Measurements from ENCODE around the gene HEMGN.
A peak's percentile ranks its signal among the peaks of the same experiment; 100 is the strongest.

The HEMGN gene

GRCh38 chr9:97930972-97931371 is 7.0 kb downstream of the HEMGN start:
- peak overlapping the region; percentile 39; the same call in 1 of the 2 replicates for H2AFZ ChIP-seq (ENCODE audit: low read length)
- no peak overlapping the region for H3K9ac ChIP-seq (ENCODE audit: low read length)
- H3K4me2 ChIP-seq (ENCODE audit: low read depth, low read length) = peak overlapping the region; percentile 76
- TF ChIP-seq CTCF (IDR thresholded peaks at IDR 0.05; ENCODE audit: low read length) (no peak), EZH2 (optimal IDR thresholded peaks at IDR 0.05; ENCODE audit: low read depth, low read length) (no peak), EZH2phosphoT487 (IDR thresholded peaks at IDR 0.05; ENCODE audit: low read length) (no peak)
- peak overlapping the region; percentile 29; the same call in 1 of the 2 replicates for H3K4me3 ChIP-seq (ENCODE audit: low read length)
- no peaks in the 10 kb centered on the region for H3K27me3 ChIP-seq (replicated peaks; ENCODE audit: insufficient read depth, low read length)
- H3K27ac ChIP-seq (ENCODE audit: low read length) = peak overlapping the region; percentile 30; the same call in 1 of the 2 replicates
- peaks cover 23% of the 10 kb centered on the region for H3K79me2 ChIP-seq (ENCODE audit: low read length)
- peaks cover 16% of the 10 kb centered on the region for H3F3A ChIP-seq (ENCODE audit: insufficient read depth, low read length)
- peaks cover 42% of the 10 kb centered on the region for H3K4me1 ChIP-seq (ENCODE audit: low read length)
- no peaks in the 10 kb centered on the region for H3K9me2 ChIP-seq (replicated peaks; ENCODE audit: insufficient read depth, low read length)
- DNase-seq = peak; percentile 31
- H3K36me3 ChIP-seq (replicated peaks; ENCODE audit: insufficient read depth, low read length) = no peaks in the 10 kb centered on the region
- H4K20me1 ChIP-seq (ENCODE audit: insufficient read depth, low read length) = no peaks in the 10 kb centered on the region
- no peaks in the 10 kb centered on the region for H3K9me3 ChIP-seq (replicated peaks; ENCODE audit: insufficient read depth, low read length)

GRCh38 chr9:97928986-97929604 is 8.9 kb downstream of the HEMGN start:
- H3F3A ChIP-seq (ENCODE audit: insufficient read depth, low read length) = peaks cover 16% of the 10 kb centered on the region
- DNase-seq = no peak
- no peaks in the 10 kb centered on the region for H4K20me1 ChIP-seq (ENCODE audit: insufficient read depth, low read length)
- no peaks in the 10 kb centered on the region for H3K9me3 ChIP-seq (replicated peaks; ENCODE audit: insufficient read depth, low read length)
- no peaks in the 10 kb centered on the region for H3K27me3 ChIP-seq (replicated peaks; ENCODE audit: insufficient read depth, low read length)
- H3K9me2 ChIP-seq (replicated peaks; ENCODE audit: insufficient read depth, low read length) = no peaks in the 10 kb centered on the region
- H3K4me3 ChIP-seq (ENCODE audit: low read length) = no peak overlapping the region
- H3K36me3 ChIP-seq (replicated peaks; ENCODE audit: insufficient read depth, low read length) = no peaks in the 10 kb centered on the region
- TF ChIP-seq EZH2 (optimal IDR thresholded peaks at IDR 0.05; ENCODE audit: low read depth, low read length) (no peak), EZH2phosphoT487 (IDR thresholded peaks at IDR 0.05; ENCODE audit: low read length) (no peak), CTCF (IDR thresholded peaks at IDR 0.05; ENCODE audit: low read length) (no peak)
- no peak overlapping the region for H3K4me2 ChIP-seq (ENCODE audit: low read depth, low read length)
- peaks cover 31% of the 10 kb centered on the region for H3K4me1 ChIP-seq (ENCODE audit: low read length)
- H3K79me2 ChIP-seq (ENCODE audit: low read length) = peaks cover 22% of the 10 kb centered on the region
- H2AFZ ChIP-seq (ENCODE audit: low read length) = no peak overlapping the region
- H3K27ac ChIP-seq (ENCODE audit: low read length) = no peak overlapping the region
- no peak overlapping the region for H3K9ac ChIP-seq (ENCODE audit: low read length)

GRCh38 chr9:97925497-97926334 is 12.3 kb downstream of the HEMGN start:
- H3K79me2 ChIP-seq (ENCODE audit: low read length) = peaks cover 27% of the 10 kb centered on the region
- H3K9me2 ChIP-seq (replicated peaks; ENCODE audit: insufficient read depth, low read length) = no peaks in the 10 kb centered on the region
- DNase-seq = no peak
- peaks cover 18% of the 10 kb centered on the region for H3F3A ChIP-seq (ENCODE audit: insufficient read depth, low read length)
- H3K27me3 ChIP-seq (replicated peaks; ENCODE audit: insufficient read depth, low read length) = no peaks in the 10 kb centered on the region
- no peak overlapping the region for H3K9ac ChIP-seq (ENCODE audit: low read length)
- no peaks in the 10 kb centered on the region for H3K36me3 ChIP-seq (replicated peaks; ENCODE audit: insufficient read depth, low read length)
- no peak overlapping the region for H2AFZ ChIP-seq (ENCODE audit: low read length)
- TF ChIP-seq EZH2phosphoT487 (IDR thresholded peaks at IDR 0.05; ENCODE audit: low read length) (no peak), EZH2 (optimal IDR thresholded peaks at IDR 0.05; ENCODE audit: low read depth, low read length) (no peak), CTCF (IDR thresholded peaks at IDR 0.05; ENCODE audit: low read length) (no peak)
- peaks cover 14% of the 10 kb centered on the region for H3K4me1 ChIP-seq (ENCODE audit: low read length)
- H4K20me1 ChIP-seq (ENCODE audit: insufficient read depth, low read length) = no peaks in the 10 kb centered on the region
- no peaks in the 10 kb centered on the region for H3K9me3 ChIP-seq (replicated peaks; ENCODE audit: insufficient read depth, low read length)
- H3K27ac ChIP-seq (ENCODE audit: low read length) = no peak overlapping the region
- H3K4me2 ChIP-seq (ENCODE audit: low read depth, low read length) = no peak overlapping the region
- no peak overlapping the region for H3K4me3 ChIP-seq (ENCODE audit: low read length)
